IMR-90 (cell line): ENCODE measurements around the gene DDIAS. TPM values are rescaled to one million over a fixed set of nuclear protein-coding genes. Genes with fewer than 3 reads are reported as not detected.

ENCODE experiments used
- ATAC-seq: fragments of 200-7000 bp; cut with Tn5 transposase; 2 replicates; pipeline ENCODE4 v1.9.1; 2020; ENCODE audit warnings: low read depth, mild to moderate bottlenecking, moderate library complexity
- BruUV-seq: library from RNA; stranded (reverse); fragments of 400-500 nt; replicated peaks from 2 replicates; lab custom pipeline; 2021; lab: Mats Ljungman, UMichigan
- CTCF ChIA-PET: fragments of 300-600 bp; formaldehyde crosslinking; extraction: SDS; loops from one replicate; lab custom pipeline; 2021; ENCODE audit warnings: antibody characterized with exemption; lab: Yijun Ruan, JAX
- POLR2A ChIA-PET: fragments of 300-600 bp; sonication (Branson Sonifier 250); formaldehyde crosslinking; loops from one replicate; lab custom pipeline; 2022; ENCODE audit warnings: antibody characterized with exemption; ENCODE audit not compliant: unreplicated experiment; lab: Charles Lee
- DNase-seq: peaks from one replicate; pipeline ENCODE4 v3.0.0; 2013
- H2AFZ ChIP-seq: replicated peaks from 2 replicates; pipeline ENCODE3; 2013; ENCODE audit warnings: low read length, mild to moderate bottlenecking; ENCODE audit not compliant: poor library complexity
- H2AK5ac ChIP-seq: 2 replicates; pipeline ENCODE4 v1.6.1; 2013; ENCODE audit warnings: low read depth, low read length, inconsistent platforms
- H2AK9ac ChIP-seq: replicated peaks from 2 replicates; pipeline ENCODE3; 2013; ENCODE audit warnings: mild to moderate bottlenecking, low read depth, low read length, moderate library complexity; ENCODE audit not compliant: poor library complexity
- H2BK120ac ChIP-seq: 2 replicates; pipeline ENCODE4 v1.6.1; 2013; ENCODE audit warnings: low read depth, low read length, inconsistent platforms
- H2BK15ac ChIP-seq: 3 replicates; pipeline ENCODE4 v1.6.1; 2013; ENCODE audit warnings: low read depth, low read length, inconsistent platforms
- H2BK20ac ChIP-seq: 2 replicates; pipeline ENCODE4 v1.6.1; 2013; ENCODE audit warnings: low read depth, mild to moderate bottlenecking, inconsistent platforms, low read length, moderate library complexity
- H2BK5ac ChIP-seq: 2 replicates; pipeline ENCODE4 v1.6.1; 2013; ENCODE audit warnings: mild to moderate bottlenecking, low read depth, low read length, inconsistent platforms; ENCODE audit not compliant: poor library complexity, severe bottlenecking
- H3K14ac ChIP-seq: replicated peaks from 2 replicates; pipeline ENCODE4 v1.6.1; 2013; ENCODE audit warnings: low read depth, low read length, inconsistent platforms
- H3K18ac ChIP-seq: 2 replicates; pipeline ENCODE4 v1.6.1; 2013; ENCODE audit warnings: low read depth, low read length, control low read depth
- H3K23ac ChIP-seq: 2 replicates; pipeline ENCODE4 v1.6.1; 2013; ENCODE audit warnings: low read depth, low read length, inconsistent platforms
- H3K27ac ChIP-seq: 2 replicates; pipeline ENCODE4 v1.5.1; 2013; ENCODE audit warnings: mild to moderate bottlenecking, control low read depth, low read length; ENCODE audit not compliant: insufficient read depth
- H3K27me3 ChIP-seq: 2 replicates; pipeline ENCODE4 v1.6.1; 2013; ENCODE audit warnings: low read length; ENCODE audit not compliant: control insufficient read depth, insufficient read depth
- H3K36me3 ChIP-seq: 2 replicates; pipeline ENCODE4 v1.6.1; 2013; ENCODE audit warnings: low read length, mixed read lengths; ENCODE audit not compliant: control insufficient read depth, insufficient read depth
- H3K4ac ChIP-seq: 2 replicates; pipeline ENCODE4 v1.6.1; 2013; ENCODE audit warnings: low read depth, low read length, inconsistent platforms
- H3K4me1 ChIP-seq: 2 replicates; pipeline ENCODE4 v1.6.1; 2013; ENCODE audit warnings: low read length, mixed read lengths; ENCODE audit not compliant: control insufficient read depth, insufficient read depth
- H3K4me2 ChIP-seq: 2 replicates; pipeline ENCODE4 v1.6.1; 2013; ENCODE audit warnings: low read depth, mild to moderate bottlenecking, control low read depth, low read length, moderate library complexity
- H3K4me3 ChIP-seq: 2 replicates; pipeline ENCODE4 v1.5.1; 2013; ENCODE audit warnings: low read depth, mild to moderate bottlenecking, control low read depth, low read length, moderate library complexity; ENCODE audit not compliant: insufficient read depth
- H3K56ac ChIP-seq: 2 replicates; pipeline ENCODE4 v1.6.1; 2013; ENCODE audit warnings: low read length, inconsistent platforms; ENCODE audit not compliant: insufficient read depth; ENCODE audit errors: extremely low read depth
- H3K79me1 ChIP-seq, 2 experiments: 2 replicates each; pipeline ENCODE4 v1.6.1; 2013; ENCODE audit warnings: low read length in 2 of 2, inconsistent platforms in 1 of 2, low read depth in 1 of 2
- H3K9ac ChIP-seq: 2 replicates; pipeline ENCODE4 v1.6.1; 2013; ENCODE audit warnings: low read depth, low read length, control low read depth
- H3K9me1 ChIP-seq: 2 replicates; pipeline ENCODE4 v1.6.1; 2013; ENCODE audit warnings: low read length, inconsistent platforms; ENCODE audit not compliant: insufficient read depth
- H3K9me3 ChIP-seq: 2 replicates; pipeline ENCODE4 v1.6.1; 2013; ENCODE audit warnings: low read length; ENCODE audit not compliant: control insufficient read depth, insufficient read depth
- H4K20me1 ChIP-seq: 2 replicates; pipeline ENCODE4 v1.6.1; 2013; ENCODE audit warnings: low read length, inconsistent platforms; ENCODE audit not compliant: insufficient read depth
- H4K5ac ChIP-seq: 2 replicates; pipeline ENCODE4 v1.6.1; 2013; ENCODE audit warnings: mild to moderate bottlenecking, low read depth, low read length, control low read depth
- H4K8ac ChIP-seq, 2 experiments: 2 replicates each; pipeline ENCODE4 v1.6.1; 2013; ENCODE audit warnings: low read depth in 2 of 2, low read length in 2 of 2, control low read depth in 1 of 2, inconsistent platforms in 1 of 2
- H4K91ac ChIP-seq: 2 replicates; pipeline ENCODE4 v1.6.1; 2013; ENCODE audit warnings: low read depth, low read length, inconsistent platforms; ENCODE audit not compliant: insufficient read depth
- CEBPB ChIP-seq: IDR thresholded peaks from 2 replicates; pipeline ENCODE4 v1.6.1; 2012; ENCODE audit warnings: low read depth, low read length, improper control_type of control experiment
- FOS ChIP-seq: fragments of 150-350 bp; IDR thresholded peaks from 2 replicates; pipeline ENCODE4 v1.6.1; 2016; ENCODE audit warnings: low read depth, low read length
- WGBS, 2 experiments: methylation state at CpG; one replicate each; pipeline versions ENCODE4 v1.1.5 to v1.1.7; 2013; ENCODE audit warnings: missing lambda C conversion rate in 2 of 2; ENCODE audit not compliant: insufficient read length in 1 of 2; ENCODE audit errors: extremely low coverage in 2 of 2; 5-methylcytosine and 5-hydroxymethylcytosine counted together
- dilution Hi-C: fragments of 300-500 bp; cut with HindIII; formaldehyde crosslinking; loops from one replicate; pipeline ENCODE4 v1.14.3; 2018; ENCODE audit warnings: low sequenced_read_pairs; ENCODE audit not compliant: unreplicated experiment
- in situ Hi-C: fragments of 300-500 bp; cut with MboI; formaldehyde crosslinking; loops from 3 replicates; pipeline ENCODE4 v1.14.3; 2019; ENCODE audit warnings: low sequenced_read_pairs, inconsistent platforms, mixed read lengths
- intact Hi-C: fragments of 100-400 bp; cut with micrococcal nuclease; formaldehyde crosslinking; loops from 2 replicates; pipeline ENCODE4 v1.10.0; 2022
- polyA plus RNA-seq, 3 experiments: library from polyadenylated mRNA; depleted of rRNA; stranded (reverse); fragments of >200 nt; gene quantifications; 2 replicates each; pipeline ENCODE4 v1.2.3, GENCODE V29; 2012; ENCODE audit warnings: low replicate concordance in 1 of 3
- total RNA-seq: library from RNA; depleted of rRNA; stranded (reverse); fragments of >200 nt; gene quantifications from 2 replicates; pipeline ENCODE4 v1.2.3, GENCODE V29; 2012

DDIAS gene
- total and polyA plus RNA-seq, 2 of the 4 experiments (the other 2 are of a cell fraction) = 4.3 to 15.8 TPM

DNA sequence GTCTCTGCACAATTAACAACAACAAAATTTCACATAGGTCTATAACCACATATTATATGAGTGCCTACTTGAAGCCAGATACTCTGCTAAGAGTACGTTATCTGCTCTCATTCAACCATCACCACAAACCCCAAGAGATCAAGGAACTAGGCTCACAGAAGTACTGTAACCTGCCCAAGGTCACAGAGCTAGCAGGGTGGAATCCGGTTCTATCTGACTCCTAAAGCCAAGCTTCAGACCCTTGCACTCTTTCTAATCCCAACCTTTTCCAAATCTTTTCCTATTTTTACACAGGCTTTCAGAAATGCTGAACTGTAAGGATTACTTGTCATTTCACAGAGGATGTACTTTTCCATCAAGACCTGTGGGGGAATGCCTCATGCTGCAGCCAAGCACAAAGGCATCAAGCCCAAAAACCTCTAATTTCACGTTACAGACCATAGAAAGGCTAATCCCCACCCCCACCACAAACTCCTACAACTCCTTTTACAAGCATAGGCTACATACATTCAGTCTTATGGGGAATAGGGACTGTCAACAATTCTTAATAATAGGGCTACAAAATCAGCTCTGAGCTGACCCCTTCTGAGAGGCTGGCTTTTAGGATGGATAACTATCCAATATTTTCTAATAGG, 2.2 kb upstream of the DDIAS start:
- Histone ChIP-seq H3K4me2 (peak overlapping the region; percentile 89), H3K18ac (no peak overlapping the region), H2AK9ac (no peak overlapping the region), H3K4me1 (0 out of 2 replicates have a peak, but pooled peaks cover 1% of the 10 kb centered on the region), H4K8ac (no peak overlapping the region), H3K23ac (peak overlapping the region; percentile 71; the same call in 1 of the 2 replicates), H4K5ac (no peak overlapping the region), H2AK5ac (no peak overlapping the region), H2BK120ac (no peak overlapping the region), H3K4me3 (peak overlapping the region; percentile 64; the same call in 1 of the 2 replicates), H3K9ac (peak overlapping the region; percentile 88), H2BK5ac (no peak overlapping the region), H3K9me1 (0 out of 2 replicates have a peak, but pooled peaks cover 5% of the 10 kb centered on the region), H3K27me3 (no peaks in the 10 kb centered on the region), H2AFZ (no peak overlapping the region), H3K14ac (peak overlapping the region; percentile 86; the same call in 1 of the 2 replicates), H3K79me1 (peaks cover 21 to 30% of the 10 kb centered on the region in 2 experiments), H4K91ac (no peak overlapping the region), H2BK20ac (no peak overlapping the region), H3K27ac (no peak overlapping the region), H2BK15ac (no peak overlapping the region), H3K36me3 (no peaks in the 10 kb centered on the region), H3K4ac (no peak overlapping the region), H3K9me3 (no peaks in the 10 kb centered on the region), H4K20me1 (no peaks in the 10 kb centered on the region), H3K56ac (no peak overlapping the region)
- ChIA-PET CTCF (interaction anchor here (0.6 to 1.6 kb wide), 4 partner anchors 12 to 205 kb away, joined by 3 to 8 read pairs (median 5); no protein-coding TSS in a partner anchor), POLR2A (no interaction called here)
- WGBS, 2 experiments = 58% methylated on average over 2 of the region's 3 CpGs; no CpG with 5 or more reads in 1 of the 2 experiments
- TF ChIP-seq FOS = no peak
- TF ChIP-seq CEBPB = no peak
- in situ Hi-C loops = no loop called here
- no peak for DNase-seq
- BruUV-seq = no TSS peak
- intact Hi-C loops = no loop called here
- ATAC-seq = no peak
- dilution Hi-C loops = no loop called here
